Ovary (tissue), 9 donors: ENCODE results near the gene SLC51A. TPM values are rescaled to one million over a fixed set of nuclear protein-coding genes. Genes with fewer than 3 reads are reported as not detected.

ENCODE experiments used
- DNase-seq, 5 donors: peaks; one replicate each; pipeline ENCODE4 v3.0.0-alpha.2; 2019 to 2020
- H3K27ac ChIP-seq, 2 donors: fragments of 200-600 bp; one replicate each; pipeline versions ENCODE4 v1.5.1 to v1.8.0; 2019 to 2022
- H3K27me3 ChIP-seq: fragments of 200-600 bp; one replicate; pipeline ENCODE4 v1.8.0; 2022
- H3K36me3 ChIP-seq: fragments of 200-600 bp; sonication (generic); one replicate; pipeline ENCODE4 v1.5.1; 2019
- H3K4me1 ChIP-seq: one replicate; pipeline ENCODE4 v1.8.1; 2013; ENCODE audit warnings: mild to moderate bottlenecking, moderate library complexity; ENCODE audit not compliant: insufficient read depth
- H3K4me3 ChIP-seq: fragments of 200-600 bp; sonication (generic); one replicate; pipeline ENCODE4 v1.5.1; 2017
- H3K9me3 ChIP-seq, 2 donors: fragments of 200-600 bp in 1 of 2; sonication (generic) in 1 of 2; one replicate each; pipeline versions ENCODE4 v1.5.1 to v1.8.1; 2013 to 2019; ENCODE audit warnings: mild to moderate bottlenecking in 1 of 2, moderate library complexity in 1 of 2
- EP300 ChIP-seq: sonication (generic); formaldehyde crosslinking; IDR thresholded peaks from one replicate; pipeline ENCODE4 v1.6.1; 2017; ENCODE audit warnings: antibody characterized with exemption
- POLR2A ChIP-seq: fragments of 450-650 bp; IDR thresholded peaks from one replicate; pipeline ENCODE4 v1.6.1; 2017; ENCODE audit warnings: antibody characterized with exemption, mild to moderate bottlenecking, moderate library complexity
- WGBS, 3 donors: extraction: QIAGEN DNeasy Blood & Tissue Kit in 1 of 3; methylation state at CpG; one replicate each; pipeline versions ENCODE4 v1.1.5 to v1.1.7; 2013 to 2017; 5-methylcytosine and 5-hydroxymethylcytosine counted together
- intact Hi-C, 4 donors: fragments of 100-400 bp; cut with DNase I; formaldehyde crosslinking; loops; one replicate each; pipeline versions ENCODE4 v1.11.0 to v1.15.1; 2022 to 2023
- polyA plus RNA-seq, 2 donors: library from polyadenylated mRNA; stranded (reverse); fragments of 200-250 nt in 1 of 2; fragments of 350-450 nt in 1 of 2; fragmentation: Illumina TruSeq in 1 of 2; extraction: RNeasy Lipid Tissue Mini Kit (QIAGEN cat#74804) in 1 of 2; gene quantifications; one replicate each; pipeline ENCODE4 v1.2.3, GENCODE V29; 2013 to 2014
- total RNA-seq, 7 donors: library from RNA; depleted of rRNA in 2 of 7; stranded (reverse); fragments of >200 nt in 2 of 7; fragmentation: NEBNext Ultra II Directional in 3 of 7; extraction: Animal tissue kit (Norgen Biotek cat#: 25700) in 3 of 7; gene quantifications; one replicate each; pipeline versions ENCODE4 v1.1.0 to v1.2.4, GENCODE V29; 2016 to 2023
- TF ChIP-seq, protein P1 (sequence below), 3 donors: fragments of 450-650 bp in 2 of 3; fragments of 200-600 bp in 1 of 3; IDR thresholded peaks; one replicate each; pipeline versions ENCODE4 v1.5.1 to v1.8.0; 2016 to 2022; ENCODE audit warnings: antibody characterized with exemption in 3 of 3, mild to moderate bottlenecking in 1 of 3
- donor health status: DM: no; HTN: no; CAD: no; lungs with moderate emphysema.
- donor health status: DM: no; HTN: no; CAD: no.
- donor health status: Bipolar disorder and iron deficiency.
- donor health status: DM: yes; HTN: yes; CAD: no.
- donor health status: DM: no; HTN: no; CAD: no.
- donor health status: DM: yes; HTN: yes; CAD: no.

SLC51A gene
- total and polyA plus RNA-seq, 9 donors = 2.6 to 14.2 (median 9.0) TPM

DNA sequence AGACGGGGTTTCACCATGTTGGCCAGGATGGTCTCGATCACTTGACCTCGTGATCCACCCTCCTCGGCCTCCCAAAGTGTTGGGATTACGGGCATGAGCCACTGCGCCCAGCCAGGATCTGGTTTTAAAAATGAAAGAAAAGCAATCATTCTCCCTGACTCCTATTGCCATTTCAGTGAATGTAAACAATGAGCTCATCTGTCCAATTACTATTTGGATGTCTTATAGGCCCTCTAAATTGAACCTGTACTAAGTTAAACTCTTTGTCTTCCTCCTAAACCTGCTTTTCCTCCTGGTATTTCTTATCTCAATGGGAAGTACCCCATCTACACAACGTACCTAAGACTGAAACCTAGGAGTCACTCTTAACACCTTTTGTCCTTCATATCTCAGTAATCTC, 47.5 kb downstream of the SLC51A start:
- Histone ChIP-seq H3K27me3 (no peaks in the 10 kb centered on the region), H3K4me1 (no peaks in the 10 kb centered on the region), H3K9me3 (no peaks in the 10 kb centered on the region), H3K36me3 (no peaks in the 10 kb centered on the region), H3K4me3 (no peak overlapping the region), H3K27ac (no peak overlapping the region)
- 92 to 97% (median 94%) methylated on average over 7 of the region's 7 CpGs for WGBS, 3 donors
- intact Hi-C loops = no loop called here
- TF ChIP-seq POLR2A = no peak
- no peak for TF ChIP-seq EP300
- TF ChIP-seq, protein P1, sequence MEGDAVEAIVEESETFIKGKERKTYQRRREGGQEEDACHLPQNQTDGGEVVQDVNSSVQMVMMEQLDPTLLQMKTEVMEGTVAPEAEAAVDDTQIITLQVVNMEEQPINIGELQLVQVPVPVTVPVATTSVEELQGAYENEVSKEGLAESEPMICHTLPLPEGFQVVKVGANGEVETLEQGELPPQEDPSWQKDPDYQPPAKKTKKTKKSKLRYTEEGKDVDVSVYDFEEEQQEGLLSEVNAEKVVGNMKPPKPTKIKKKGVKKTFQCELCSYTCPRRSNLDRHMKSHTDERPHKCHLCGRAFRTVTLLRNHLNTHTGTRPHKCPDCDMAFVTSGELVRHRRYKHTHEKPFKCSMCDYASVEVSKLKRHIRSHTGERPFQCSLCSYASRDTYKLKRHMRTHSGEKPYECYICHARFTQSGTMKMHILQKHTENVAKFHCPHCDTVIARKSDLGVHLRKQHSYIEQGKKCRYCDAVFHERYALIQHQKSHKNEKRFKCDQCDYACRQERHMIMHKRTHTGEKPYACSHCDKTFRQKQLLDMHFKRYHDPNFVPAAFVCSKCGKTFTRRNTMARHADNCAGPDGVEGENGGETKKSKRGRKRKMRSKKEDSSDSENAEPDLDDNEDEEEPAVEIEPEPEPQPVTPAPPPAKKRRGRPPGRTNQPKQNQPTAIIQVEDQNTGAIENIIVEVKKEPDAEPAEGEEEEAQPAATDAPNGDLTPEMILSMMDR (IDR thresholded peaks at IDR 0.05) = no peak
- no peak for DNase-seq

DNA sequence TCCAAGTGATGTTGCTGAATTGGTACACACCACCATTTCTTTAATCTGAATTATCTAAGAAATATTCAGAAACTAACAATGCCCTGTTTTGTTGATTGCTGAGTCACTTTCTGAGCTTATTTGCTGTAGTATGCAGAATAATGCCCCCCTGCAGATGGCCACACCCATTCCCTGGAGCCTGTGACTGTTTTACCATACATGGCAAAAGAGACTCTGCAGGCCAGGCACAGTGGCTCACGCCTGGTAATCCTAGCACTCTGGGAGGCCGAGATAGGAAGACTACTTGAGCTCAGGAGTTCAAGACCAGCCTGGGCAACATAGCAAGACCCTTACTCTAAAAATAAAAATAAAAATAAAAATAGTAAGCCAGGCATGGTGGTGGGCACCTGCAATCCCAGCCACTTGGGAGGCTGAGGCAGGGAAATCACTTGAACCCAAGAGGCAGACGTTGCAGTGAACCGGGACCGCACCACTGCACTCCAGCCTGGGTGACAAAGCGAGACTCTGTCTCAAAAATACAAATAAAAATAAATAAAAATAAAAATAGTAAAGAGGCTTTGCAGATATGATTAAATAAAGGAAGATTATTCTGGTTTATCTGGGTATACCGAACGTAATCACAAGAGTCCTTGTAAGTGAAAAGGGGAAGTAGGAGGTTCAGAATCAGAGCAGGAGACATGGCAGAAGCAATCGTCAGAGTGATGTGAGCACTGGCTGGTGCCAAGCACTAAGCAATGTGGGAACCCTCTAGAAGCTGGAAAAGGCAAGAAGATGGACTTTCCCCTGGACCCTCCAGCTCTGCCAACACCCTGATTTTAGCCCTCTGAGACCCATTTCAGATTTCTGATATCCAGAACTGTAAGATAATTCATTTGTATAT, 52.2 kb downstream of the SLC51A start:
- no peaks in the 10 kb centered on the region for H3K36me3 ChIP-seq
- TF ChIP-seq, protein P1 (IDR thresholded peaks at IDR 0.05) = no peak
- no peak for TF ChIP-seq EP300
- TF ChIP-seq POLR2A = no peak
- peaks cover 1% of the 10 kb centered on the region for H3K4me1 ChIP-seq
- no peak for DNase-seq
- H3K9me3 ChIP-seq = no peaks in the 10 kb centered on the region
- WGBS, 3 donors = 75 to 85% (median 80%) methylated on average over 9 of the region's 9 CpGs
- no peak overlapping the region for H3K27ac ChIP-seq
- no peak overlapping the region for H3K4me3 ChIP-seq
- H3K27me3 ChIP-seq = no peaks in the 10 kb centered on the region
- intact Hi-C loops = no loop called here

DNA sequence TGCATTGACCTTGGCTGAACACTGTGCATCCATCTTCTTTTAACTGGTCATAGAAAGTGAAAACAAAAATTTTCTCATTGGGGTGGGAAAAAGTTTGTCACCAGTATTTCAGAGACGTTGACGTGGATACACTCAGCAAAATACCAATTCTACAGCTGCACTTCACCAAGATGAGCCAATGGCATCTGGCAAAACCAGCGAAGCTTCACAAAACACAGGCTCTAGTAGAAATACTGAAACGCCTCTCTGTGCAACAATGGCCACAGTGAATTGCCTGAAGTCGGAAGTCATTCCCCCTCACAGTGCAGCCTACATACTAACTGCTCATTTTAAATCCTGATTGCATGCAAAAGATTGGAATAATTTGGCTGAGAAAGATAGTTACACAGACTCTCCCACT, 54.2 kb downstream of the SLC51A start:
- Histone ChIP-seq H3K27me3 (no peaks in the 10 kb centered on the region), H3K4me1 (peaks cover 1% of the 10 kb centered on the region), H3K36me3 (no peaks in the 10 kb centered on the region), H3K4me3 (no peak overlapping the region), H3K9me3 (no peaks in the 10 kb centered on the region), H3K27ac (no peak overlapping the region)
- TF ChIP-seq EP300 (no peak), POLR2A (no peak)
- TF ChIP-seq, protein P1 (IDR thresholded peaks at IDR 0.05) = no peak
- 91 to 93% (median 93%) methylated on average over 5 of the region's 5 CpGs for WGBS, 3 donors
- no peak for DNase-seq
- intact Hi-C loops = no loop called here

DNA sequence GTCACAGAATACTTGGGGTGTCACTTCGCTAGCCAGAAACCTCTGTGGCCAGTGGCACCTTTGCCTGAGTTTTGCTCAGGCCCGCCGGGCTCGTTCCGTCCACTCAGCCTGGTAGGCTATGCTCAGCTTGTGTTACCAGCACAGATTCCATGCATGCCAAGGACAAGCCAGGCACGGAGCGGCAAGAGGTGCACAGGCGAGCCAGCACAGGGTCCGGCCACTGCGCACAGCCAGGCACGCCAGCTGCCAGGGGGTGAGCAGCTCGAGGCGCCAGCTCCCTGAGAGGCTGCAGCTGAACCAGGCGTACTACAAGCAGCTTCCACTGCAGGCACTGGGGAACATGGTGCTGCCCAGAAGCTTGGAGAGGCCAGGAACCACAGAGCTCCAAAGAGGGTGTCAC, 56.5 kb downstream of the SLC51A start:
- no peak for DNase-seq
- Histone ChIP-seq H3K27ac (no peak overlapping the region), H3K4me3 (no peak overlapping the region), H3K4me1 (peaks cover 1% of the 10 kb centered on the region), H3K9me3 (no peaks in the 10 kb centered on the region), H3K27me3 (no peaks in the 10 kb centered on the region), H3K36me3 (no peaks in the 10 kb centered on the region)
- TF ChIP-seq, protein P1 (IDR thresholded peaks at IDR 0.05) = no peak
- TF ChIP-seq POLR2A = no peak
- TF ChIP-seq EP300 = no peak
- 96 to 98% (median 96%) methylated on average over 14 of the region's 14 CpGs for WGBS, 3 donors
- intact Hi-C loops = no loop called here
